H9 (cell line): ENCODE results near the gene NCKAP5. TPM values are rescaled to one million over a fixed set of nuclear protein-coding genes. Genes with fewer than 3 reads are reported as not detected.

Experiments
- DNase-seq: peaks from one replicate; pipeline ENCODE4 v3.0.0-alpha.2; 2017
- H2AFZ ChIP-seq: one replicate; pipeline ENCODE4 v1.6.1; 2013; ENCODE audit warnings: mild to moderate bottlenecking, low read length, control low read depth, moderate library complexity
- H2AK5ac ChIP-seq: 2 replicates; pipeline ENCODE4 v1.6.1; 2013; ENCODE audit warnings: low read length, control low read depth, mixed read lengths; ENCODE audit not compliant: insufficient read length
- H2BK120ac ChIP-seq: one replicate; pipeline ENCODE4 v1.6.1; 2013; ENCODE audit warnings: low read depth, mild to moderate bottlenecking, low read length, control low read depth, inconsistent platforms; ENCODE audit not compliant: poor library complexity, severe bottlenecking
- H2BK12ac ChIP-seq: 2 replicates; pipeline ENCODE4 v1.6.1; 2013; ENCODE audit warnings: low read length, control low read depth, mixed read lengths, low read depth; ENCODE audit not compliant: insufficient read length
- H2BK15ac ChIP-seq: 2 replicates; pipeline ENCODE4 v1.6.1; 2013; ENCODE audit warnings: low read depth, low read length, control low read depth
- H2BK20ac ChIP-seq: one replicate; pipeline ENCODE4 v1.6.1; 2013; ENCODE audit warnings: low read depth, mild to moderate bottlenecking, low read length, control low read depth, inconsistent platforms; ENCODE audit not compliant: poor library complexity, severe bottlenecking
- H2BK5ac ChIP-seq: 2 replicates; pipeline ENCODE4 v1.6.1; 2013; ENCODE audit warnings: low read length, control low read depth, mixed read lengths; ENCODE audit not compliant: insufficient read length
- H3K14ac ChIP-seq: 2 replicates; pipeline ENCODE4 v1.6.1; 2013; ENCODE audit warnings: low read length, control low read depth; ENCODE audit not compliant: insufficient read depth
- H3K18ac ChIP-seq: 2 replicates; pipeline ENCODE4 v1.6.1; 2013; ENCODE audit warnings: low read depth, mild to moderate bottlenecking, mixed read lengths, low read length, control low read depth; ENCODE audit not compliant: insufficient read length
- H3K23ac ChIP-seq: 2 replicates; pipeline ENCODE4 v1.6.1; 2013; ENCODE audit warnings: low read length, control low read depth, mixed read lengths, low read depth; ENCODE audit not compliant: insufficient read length
- H3K23me2 ChIP-seq: 2 replicates; pipeline ENCODE4 v1.6.1; 2013; ENCODE audit warnings: low read depth, mild to moderate bottlenecking, mixed read lengths, low read length, control low read depth; ENCODE audit not compliant: insufficient read length, poor library complexity, severe bottlenecking
- H3K27ac ChIP-seq: 2 replicates; pipeline ENCODE4 v1.5.1; 2013; ENCODE audit warnings: low read length, control low read depth, mixed read lengths, low read depth; ENCODE audit not compliant: insufficient read length
- H3K27me3 ChIP-seq: 2 replicates; pipeline ENCODE4 v1.6.1; 2013; ENCODE audit warnings: low read length, control low read depth, inconsistent platforms; ENCODE audit not compliant: insufficient read depth
- H3K4ac ChIP-seq: 2 replicates; pipeline ENCODE4 v1.6.1; 2013; ENCODE audit warnings: low read depth, mild to moderate bottlenecking, control low read depth, inconsistent platforms, low read length, moderate library complexity
- H3K4me1 ChIP-seq: 2 replicates; pipeline ENCODE4 v1.6.1; 2013; ENCODE audit warnings: low read length, control low read depth, inconsistent platforms; ENCODE audit not compliant: insufficient read depth
- H3K4me2 ChIP-seq: 2 replicates; pipeline ENCODE4 v1.6.1; 2013; ENCODE audit warnings: low read length, control low read depth, mixed read lengths; ENCODE audit not compliant: insufficient read length, insufficient read depth
- H3K56ac ChIP-seq: 2 replicates; pipeline ENCODE4 v1.6.1; 2013; ENCODE audit warnings: low read depth, mild to moderate bottlenecking, mixed read lengths, low read length, control low read depth; ENCODE audit not compliant: insufficient read length
- H3K79me1 ChIP-seq: 2 replicates; pipeline ENCODE4 v1.6.1; 2013; ENCODE audit warnings: low read depth, mild to moderate bottlenecking, moderate library complexity, low read length, control low read depth, inconsistent platforms; ENCODE audit not compliant: insufficient read depth, poor library complexity, severe bottlenecking
- H3K79me2 ChIP-seq: 2 replicates; pipeline ENCODE4 v1.6.1; 2013; ENCODE audit warnings: low read length, control low read depth, inconsistent platforms; ENCODE audit not compliant: insufficient read depth
- H3K9ac ChIP-seq: 2 replicates; pipeline ENCODE4 v1.6.1; 2013; ENCODE audit warnings: low read length, control low read depth, mixed read lengths; ENCODE audit not compliant: insufficient read length; ENCODE audit errors: extremely low read depth
- H3K9me3 ChIP-seq: one replicate; pipeline ENCODE4 v1.6.1; 2013; ENCODE audit warnings: low read depth, low read length, inconsistent platforms; ENCODE audit not compliant: control insufficient read depth
- H3T11ph ChIP-seq: one replicate; pipeline ENCODE4 v1.6.1; 2013; ENCODE audit warnings: mild to moderate bottlenecking, low read length, control low read depth, inconsistent platforms
- H4K20me1 ChIP-seq: one replicate; pipeline ENCODE4 v1.6.1; 2013; ENCODE audit not compliant: control insufficient read depth, insufficient read length, insufficient read depth
- H4K5ac ChIP-seq: 2 replicates; pipeline ENCODE4 v1.6.1; 2013; ENCODE audit warnings: low read depth, mild to moderate bottlenecking, mixed read lengths, low read length, control low read depth; ENCODE audit not compliant: insufficient read length
- H4K8ac ChIP-seq: replicated peaks from 2 replicates; pipeline ENCODE4 v1.6.1; 2013; ENCODE audit warnings: low read length, control low read depth, mixed read lengths, low read depth; ENCODE audit not compliant: insufficient read length
- H4K91ac ChIP-seq: 2 replicates; pipeline ENCODE4 v1.6.1; 2013; ENCODE audit warnings: low read depth, mild to moderate bottlenecking, moderate library complexity, mixed read lengths, low read length, control low read depth; ENCODE audit not compliant: insufficient read length
- H3K27ac Mint-ChIP-seq, 3 experiments: 2 replicates in 2 of 3; 3 replicates in 1 of 3; pipeline ENCODE4 v1.8.0; 2020 to 2021; ENCODE audit warnings: mixed read lengths in 3 of 3, mild to moderate bottlenecking in 1 of 3, moderate library complexity in 1 of 3
- H3K27me3 Mint-ChIP-seq: 2 replicates; pipeline ENCODE4 v1.8.0; 2021; ENCODE audit warnings: low read depth, mild to moderate bottlenecking, moderate library complexity, mixed read lengths
- H3K36me3 Mint-ChIP-seq, 3 experiments: 2 replicates in 2 of 3; 3 replicates in 1 of 3; pipeline ENCODE4 v1.8.0; 2020 to 2021; ENCODE audit warnings: low read depth in 3 of 3, mixed read lengths in 3 of 3; ENCODE audit not compliant: insufficient read depth in 1 of 3
- H3K4me1 Mint-ChIP-seq, 2 experiments: 2 replicates each; pipeline ENCODE4 v1.8.0; 2020; ENCODE audit warnings: mixed read lengths in 2 of 2
- H3K4me3 Mint-ChIP-seq, 2 experiments: 2 replicates in 1 of 2; 3 replicates in 1 of 2; pipeline ENCODE4 v1.8.0; 2020 to 2021; ENCODE audit warnings: mild to moderate bottlenecking in 2 of 2, mixed read lengths in 2 of 2, moderate library complexity in 1 of 2
- H3K9me3 Mint-ChIP-seq, 2 experiments: 2 replicates in 1 of 2; 3 replicates in 1 of 2; pipeline ENCODE4 v1.8.0; 2020; ENCODE audit warnings: mild to moderate bottlenecking in 2 of 2, mixed read lengths in 2 of 2, moderate library complexity in 1 of 2
- WGBS: extraction: QIAGEN DNeasy Blood & Tissue Kit; methylation state at CpG from one replicate; pipeline ENCODE4 v1.1.7; 2013; ENCODE audit warnings: missing lambda C conversion rate, low lambda C conversion rate, mixed read lengths; ENCODE audit not compliant: insufficient read length; ENCODE audit errors: extremely low coverage; 5-methylcytosine and 5-hydroxymethylcytosine counted together
- total RNA-seq: library from RNA; stranded (reverse); gene quantifications from 2 replicates; pipeline ENCODE4 v1.2.1, GENCODE V29; 2021
- TF ChIP-seq, protein P1 (sequence below): fragments of 200-600 bp; sonication (generic); conservative IDR thresholded peaks from 3 replicates; pipeline ENCODE4 v1.8.0; 2021; ENCODE audit warnings: antibody characterized with exemption, mild to moderate bottlenecking

Gene NCKAP5
- total RNA-seq, 1 experiment from 2014 or later = 0.26 TPM

DNA sequence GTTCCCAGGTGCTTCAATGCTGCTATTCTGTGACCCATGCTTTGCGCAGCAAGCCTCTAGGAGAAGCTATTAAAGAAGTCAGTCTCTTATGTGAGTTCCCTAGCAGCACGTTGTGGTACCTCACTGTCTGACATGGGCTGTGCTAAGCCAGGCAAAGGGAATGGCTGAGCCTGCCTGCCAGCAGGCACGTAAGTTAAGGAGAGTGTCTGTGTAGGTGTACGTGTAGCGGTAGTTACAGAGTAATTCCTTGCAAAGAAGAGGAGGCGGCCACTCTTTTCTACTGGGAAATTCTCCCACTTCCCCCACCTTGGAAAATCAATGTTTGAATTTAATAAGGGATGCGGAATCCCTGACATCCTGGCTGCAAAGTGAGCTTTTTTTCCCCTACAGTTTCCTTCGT is 774.7 kb downstream of the NCKAP5 start:
- H3K9ac ChIP-seq = no peak overlapping the region
- H2BK15ac ChIP-seq = no peak overlapping the region
- H3K4me2 ChIP-seq = no peak overlapping the region
- H3K36me3 Mint-ChIP-seq = no peaks in the 10 kb centered on the region
- H3K27ac ChIP-seq = no peak overlapping the region
- H4K91ac ChIP-seq = no peak overlapping the region
- H3K4ac ChIP-seq = no peak overlapping the region
- H2AK5ac ChIP-seq = no peak overlapping the region
- H3K23ac ChIP-seq = no peak overlapping the region
- DNase-seq = no peak
- H2AFZ ChIP-seq = no peak overlapping the region
- no peak overlapping the region for H3K18ac ChIP-seq
- no peak overlapping the region; a peak in 1 of 7 replicates for H3K27ac Mint-ChIP-seq
- no peak overlapping the region for H3K4me3 Mint-ChIP-seq
- H3K56ac ChIP-seq = no peak overlapping the region
- no peaks in the 10 kb centered on the region for H3K79me1 ChIP-seq
- H3K27me3 ChIP-seq = no peaks in the 10 kb centered on the region
- H3K27me3 Mint-ChIP-seq = peaks cover 2% of the 10 kb centered on the region
- no peak overlapping the region for H2BK5ac ChIP-seq
- H3K23me2 ChIP-seq = no peaks in the 10 kb centered on the region
- no peak overlapping the region for H2BK120ac ChIP-seq
- H3K14ac ChIP-seq = no peak overlapping the region
- no peak overlapping the region for H2BK12ac ChIP-seq
- no peak overlapping the region for H3T11ph ChIP-seq
- no peaks in the 10 kb centered on the region for H4K20me1 ChIP-seq
- no CpG with 5 or more reads among the region's 8 CpGs for WGBS
- no peaks in the 10 kb centered on the region for H3K79me2 ChIP-seq
- H4K5ac ChIP-seq = no peak overlapping the region
- H3K4me1 ChIP-seq = no peaks in the 10 kb centered on the region
- H3K9me3 ChIP-seq = no peaks in the 10 kb centered on the region
- no peaks in the 10 kb centered on the region for H3K4me1 Mint-ChIP-seq
- TF ChIP-seq, protein P1, sequence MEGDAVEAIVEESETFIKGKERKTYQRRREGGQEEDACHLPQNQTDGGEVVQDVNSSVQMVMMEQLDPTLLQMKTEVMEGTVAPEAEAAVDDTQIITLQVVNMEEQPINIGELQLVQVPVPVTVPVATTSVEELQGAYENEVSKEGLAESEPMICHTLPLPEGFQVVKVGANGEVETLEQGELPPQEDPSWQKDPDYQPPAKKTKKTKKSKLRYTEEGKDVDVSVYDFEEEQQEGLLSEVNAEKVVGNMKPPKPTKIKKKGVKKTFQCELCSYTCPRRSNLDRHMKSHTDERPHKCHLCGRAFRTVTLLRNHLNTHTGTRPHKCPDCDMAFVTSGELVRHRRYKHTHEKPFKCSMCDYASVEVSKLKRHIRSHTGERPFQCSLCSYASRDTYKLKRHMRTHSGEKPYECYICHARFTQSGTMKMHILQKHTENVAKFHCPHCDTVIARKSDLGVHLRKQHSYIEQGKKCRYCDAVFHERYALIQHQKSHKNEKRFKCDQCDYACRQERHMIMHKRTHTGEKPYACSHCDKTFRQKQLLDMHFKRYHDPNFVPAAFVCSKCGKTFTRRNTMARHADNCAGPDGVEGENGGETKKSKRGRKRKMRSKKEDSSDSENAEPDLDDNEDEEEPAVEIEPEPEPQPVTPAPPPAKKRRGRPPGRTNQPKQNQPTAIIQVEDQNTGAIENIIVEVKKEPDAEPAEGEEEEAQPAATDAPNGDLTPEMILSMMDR = no peak
- no peak overlapping the region for H4K8ac ChIP-seq
- H2BK20ac ChIP-seq = no peak overlapping the region
- no peaks in the 10 kb centered on the region for H3K9me3 Mint-ChIP-seq
